ENCODE results near the gene MYO9B. TPM values are rescaled to one million over a fixed set of nuclear protein-coding genes. Genes with fewer than 3 reads are reported as not detected.

The MYO9B gene
- total and polyA plus RNA-seq, 2 of the 13 experiments (the other 11 are each of a cell fraction or from before 2014, with no cell fraction given), result 18.0 to 18.3 TPM

- TF ChIP-seq ATAD3A (CRISPR knock-in tag; IDR thresholded peaks at IDR 0.05) (no peak), ZNF274 (CRISPR knock-in tag; IDR thresholded peaks at IDR 0.05) (peak; percentile 41; the same call in 1 of the 2 replicates), PHF5A (CRISPR knock-in tag; IDR thresholded peaks at IDR 0.05; ENCODE audit: low read depth, unreplicated experiment) (no peak), ERF (CRISPR knock-in tag; IDR thresholded peaks at IDR 0.05) (peak; percentile 59), THYN1 (CRISPR knock-in tag; IDR thresholded peaks at IDR 0.05; ENCODE audit: borderline replicate concordance, low read depth) (no peak), KDM4B (CRISPR knock-in tag; IDR thresholded peaks at IDR 0.05) (no peak), HNRNPH1 (optimal IDR thresholded peaks at IDR 0.05; ENCODE audit: low read depth, low read length) (no peak), KLF12 (CRISPR knock-in tag; IDR thresholded peaks at IDR 0.05; ENCODE audit: borderline replicate concordance) (no peak), MAFF (IDR thresholded peaks at IDR 0.05; ENCODE audit: low read depth, low read length) (no peak), ZNF746 (CRISPR knock-in tag; IDR thresholded peaks at IDR 0.05) (0 out of 2 replicates have a peak, but pooled peaks have one; percentile 27), CBX1 (IDR thresholded peaks at IDR 0.05; ENCODE audit: low read depth) (peak; percentile 85), ZSCAN12 (CRISPR knock-in tag; IDR thresholded peaks at IDR 0.05) (no peak), ZNF44 (CRISPR knock-in tag; IDR thresholded peaks at IDR 0.05) (peak; percentile 25; the same call in 1 of the 2 replicates), MYNN (CRISPR knock-in tag; IDR thresholded peaks at IDR 0.05; ENCODE audit: low read depth) (0 out of 2 replicates have a peak, but pooled peaks have one; percentile 15), RFX3 (CRISPR knock-in tag; IDR thresholded peaks at IDR 0.05) (no peak), RELA (CRISPR knock-in tag; IDR thresholded peaks at IDR 0.05) (no peak), ZMYM3 (CRISPR knock-in tag; IDR thresholded peaks at IDR 0.05) (no peak; the same call in 1 of the 2 replicates)
- TF ChIP-seq, protein P1, sequence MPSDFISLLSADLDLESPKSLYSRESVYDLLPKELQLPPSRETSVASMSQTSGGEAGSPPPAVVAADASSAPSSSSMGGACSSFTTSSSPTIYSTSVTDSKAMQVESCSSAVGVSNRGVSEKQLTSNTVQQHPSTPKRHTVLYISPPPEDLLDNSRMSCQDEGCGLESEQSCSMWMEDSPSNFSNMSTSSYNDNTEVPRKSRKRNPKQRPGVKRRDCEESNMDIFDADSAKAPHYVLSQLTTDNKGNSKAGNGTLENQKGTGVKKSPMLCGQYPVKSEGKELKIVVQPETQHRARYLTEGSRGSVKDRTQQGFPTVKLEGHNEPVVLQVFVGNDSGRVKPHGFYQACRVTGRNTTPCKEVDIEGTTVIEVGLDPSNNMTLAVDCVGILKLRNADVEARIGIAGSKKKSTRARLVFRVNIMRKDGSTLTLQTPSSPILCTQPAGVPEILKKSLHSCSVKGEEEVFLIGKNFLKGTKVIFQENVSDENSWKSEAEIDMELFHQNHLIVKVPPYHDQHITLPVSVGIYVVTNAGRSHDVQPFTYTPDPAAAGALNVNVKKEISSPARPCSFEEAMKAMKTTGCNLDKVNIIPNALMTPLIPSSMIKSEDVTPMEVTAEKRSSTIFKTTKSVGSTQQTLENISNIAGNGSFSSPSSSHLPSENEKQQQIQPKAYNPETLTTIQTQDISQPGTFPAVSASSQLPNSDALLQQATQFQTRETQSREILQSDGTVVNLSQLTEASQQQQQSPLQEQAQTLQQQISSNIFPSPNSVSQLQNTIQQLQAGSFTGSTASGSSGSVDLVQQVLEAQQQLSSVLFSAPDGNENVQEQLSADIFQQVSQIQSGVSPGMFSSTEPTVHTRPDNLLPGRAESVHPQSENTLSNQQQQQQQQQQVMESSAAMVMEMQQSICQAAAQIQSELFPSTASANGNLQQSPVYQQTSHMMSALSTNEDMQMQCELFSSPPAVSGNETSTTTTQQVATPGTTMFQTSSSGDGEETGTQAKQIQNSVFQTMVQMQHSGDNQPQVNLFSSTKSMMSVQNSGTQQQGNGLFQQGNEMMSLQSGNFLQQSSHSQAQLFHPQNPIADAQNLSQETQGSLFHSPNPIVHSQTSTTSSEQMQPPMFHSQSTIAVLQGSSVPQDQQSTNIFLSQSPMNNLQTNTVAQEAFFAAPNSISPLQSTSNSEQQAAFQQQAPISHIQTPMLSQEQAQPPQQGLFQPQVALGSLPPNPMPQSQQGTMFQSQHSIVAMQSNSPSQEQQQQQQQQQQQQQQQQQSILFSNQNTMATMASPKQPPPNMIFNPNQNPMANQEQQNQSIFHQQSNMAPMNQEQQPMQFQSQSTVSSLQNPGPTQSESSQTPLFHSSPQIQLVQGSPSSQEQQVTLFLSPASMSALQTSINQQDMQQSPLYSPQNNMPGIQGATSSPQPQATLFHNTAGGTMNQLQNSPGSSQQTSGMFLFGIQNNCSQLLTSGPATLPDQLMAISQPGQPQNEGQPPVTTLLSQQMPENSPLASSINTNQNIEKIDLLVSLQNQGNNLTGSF (CRISPR knock-in tag; IDR thresholded peaks at IDR 0.05), result no peak
- TF ChIP-seq, protein P2, sequence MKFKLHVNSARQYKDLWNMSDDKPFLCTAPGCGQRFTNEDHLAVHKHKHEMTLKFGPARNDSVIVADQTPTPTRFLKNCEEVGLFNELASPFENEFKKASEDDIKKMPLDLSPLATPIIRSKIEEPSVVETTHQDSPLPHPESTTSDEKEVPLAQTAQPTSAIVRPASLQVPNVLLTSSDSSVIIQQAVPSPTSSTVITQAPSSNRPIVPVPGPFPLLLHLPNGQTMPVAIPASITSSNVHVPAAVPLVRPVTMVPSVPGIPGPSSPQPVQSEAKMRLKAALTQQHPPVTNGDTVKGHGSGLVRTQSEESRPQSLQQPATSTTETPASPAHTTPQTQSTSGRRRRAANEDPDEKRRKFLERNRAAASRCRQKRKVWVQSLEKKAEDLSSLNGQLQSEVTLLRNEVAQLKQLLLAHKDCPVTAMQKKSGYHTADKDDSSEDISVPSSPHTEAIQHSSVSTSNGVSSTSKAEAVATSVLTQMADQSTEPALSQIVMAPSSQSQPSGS (CRISPR knock-in tag; IDR thresholded peaks at IDR 0.05), result peak; percentile 86
- TF ChIP-seq, protein P3, sequence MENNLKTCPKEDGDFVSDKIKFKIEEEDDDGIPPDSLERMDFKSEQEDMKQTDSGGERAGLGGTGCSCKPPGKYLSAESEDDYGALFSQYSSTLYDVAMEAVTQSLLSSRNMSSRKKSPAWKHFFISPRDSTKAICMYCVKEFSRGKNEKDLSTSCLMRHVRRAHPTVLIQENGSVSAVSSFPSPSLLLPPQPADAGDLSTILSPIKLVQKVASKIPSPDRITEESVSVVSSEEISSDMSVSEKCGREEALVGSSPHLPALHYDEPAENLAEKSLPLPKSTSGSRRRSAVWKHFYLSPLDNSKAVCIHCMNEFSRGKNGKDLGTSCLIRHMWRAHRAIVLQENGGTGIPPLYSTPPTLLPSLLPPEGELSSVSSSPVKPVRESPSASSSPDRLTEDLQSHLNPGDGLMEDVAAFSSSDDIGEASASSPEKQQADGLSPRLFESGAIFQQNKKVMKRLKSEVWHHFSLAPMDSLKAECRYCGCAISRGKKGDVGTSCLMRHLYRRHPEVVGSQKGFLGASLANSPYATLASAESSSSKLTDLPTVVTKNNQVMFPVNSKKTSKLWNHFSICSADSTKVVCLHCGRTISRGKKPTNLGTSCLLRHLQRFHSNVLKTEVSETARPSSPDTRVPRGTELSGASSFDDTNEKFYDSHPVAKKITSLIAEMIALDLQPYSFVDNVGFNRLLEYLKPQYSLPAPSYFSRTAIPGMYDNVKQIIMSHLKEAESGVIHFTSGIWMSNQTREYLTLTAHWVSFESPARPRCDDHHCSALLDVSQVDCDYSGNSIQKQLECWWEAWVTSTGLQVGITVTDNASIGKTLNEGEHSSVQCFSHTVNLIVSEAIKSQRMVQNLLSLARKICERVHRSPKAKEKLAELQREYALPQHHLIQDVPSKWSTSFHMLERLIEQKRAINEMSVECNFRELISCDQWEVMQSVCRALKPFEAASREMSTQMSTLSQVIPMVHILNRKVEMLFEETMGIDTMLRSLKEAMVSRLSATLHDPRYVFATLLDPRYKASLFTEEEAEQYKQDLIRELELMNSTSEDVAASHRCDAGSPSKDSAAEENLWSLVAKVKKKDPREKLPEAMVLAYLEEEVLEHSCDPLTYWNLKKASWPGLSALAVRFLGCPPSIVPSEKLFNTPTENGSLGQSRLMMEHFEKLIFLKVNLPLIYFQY (CRISPR knock-in tag; IDR thresholded peaks at IDR 0.05; ENCODE audit: borderline replicate concordance), result peak; percentile 65
Observed at GRCh38 chr19:17226002-17226933, 150.7 kb downstream of the MYO9B start, which contains the start of gene OCEL1 (continued).
